IMR-90 (cell line): Measurements from ENCODE around the gene KLK14. TPM values are rescaled to one million over a fixed set of nuclear protein-coding genes. Genes with fewer than 3 reads are reported as not detected.

Experiments used
- ATAC-seq: fragments of 200-7000 bp; cut with Tn5 transposase; 2 replicates; pipeline ENCODE4 v1.9.1; 2020; ENCODE audit warnings: low read depth, mild to moderate bottlenecking, moderate library complexity
- BruUV-seq: library from RNA; stranded (reverse); fragments of 400-500 nt; replicated peaks from 2 replicates; lab custom pipeline; 2021; lab: Mats Ljungman, UMichigan
- CTCF ChIA-PET: fragments of 300-600 bp; formaldehyde crosslinking; extraction: SDS; loops from one replicate; lab custom pipeline; 2021; ENCODE audit warnings: antibody characterized with exemption; lab: Yijun Ruan, JAX
- POLR2A ChIA-PET: fragments of 300-600 bp; sonication (Branson Sonifier 250); formaldehyde crosslinking; loops from one replicate; lab custom pipeline; 2022; ENCODE audit warnings: antibody characterized with exemption; ENCODE audit not compliant: unreplicated experiment; lab: Charles Lee
- DNase-seq: peaks from one replicate; pipeline ENCODE4 v3.0.0; 2013
- H2AFZ ChIP-seq: replicated peaks from 2 replicates; pipeline ENCODE3; 2013; ENCODE audit warnings: low read length, mild to moderate bottlenecking; ENCODE audit not compliant: poor library complexity
- H2AK5ac ChIP-seq: 2 replicates; pipeline ENCODE4 v1.6.1; 2013; ENCODE audit warnings: low read depth, low read length, inconsistent platforms
- H2AK9ac ChIP-seq: replicated peaks from 2 replicates; pipeline ENCODE3; 2013; ENCODE audit warnings: mild to moderate bottlenecking, low read depth, low read length, moderate library complexity; ENCODE audit not compliant: poor library complexity
- H2BK120ac ChIP-seq: 2 replicates; pipeline ENCODE4 v1.6.1; 2013; ENCODE audit warnings: low read depth, low read length, inconsistent platforms
- H2BK15ac ChIP-seq: 3 replicates; pipeline ENCODE4 v1.6.1; 2013; ENCODE audit warnings: low read depth, low read length, inconsistent platforms
- H2BK20ac ChIP-seq: 2 replicates; pipeline ENCODE4 v1.6.1; 2013; ENCODE audit warnings: low read depth, mild to moderate bottlenecking, inconsistent platforms, low read length, moderate library complexity
- H2BK5ac ChIP-seq: 2 replicates; pipeline ENCODE4 v1.6.1; 2013; ENCODE audit warnings: mild to moderate bottlenecking, low read depth, low read length, inconsistent platforms; ENCODE audit not compliant: poor library complexity, severe bottlenecking
- H3K14ac ChIP-seq: replicated peaks from 2 replicates; pipeline ENCODE4 v1.6.1; 2013; ENCODE audit warnings: low read depth, low read length, inconsistent platforms
- H3K18ac ChIP-seq: 2 replicates; pipeline ENCODE4 v1.6.1; 2013; ENCODE audit warnings: low read depth, low read length, control low read depth
- H3K23ac ChIP-seq: 2 replicates; pipeline ENCODE4 v1.6.1; 2013; ENCODE audit warnings: low read depth, low read length, inconsistent platforms
- H3K27ac ChIP-seq: 2 replicates; pipeline ENCODE4 v1.5.1; 2013; ENCODE audit warnings: mild to moderate bottlenecking, control low read depth, low read length; ENCODE audit not compliant: insufficient read depth
- H3K27me3 ChIP-seq: 2 replicates; pipeline ENCODE4 v1.6.1; 2013; ENCODE audit warnings: low read length; ENCODE audit not compliant: control insufficient read depth, insufficient read depth
- H3K36me3 ChIP-seq: 2 replicates; pipeline ENCODE4 v1.6.1; 2013; ENCODE audit warnings: low read length, mixed read lengths; ENCODE audit not compliant: control insufficient read depth, insufficient read depth
- H3K4ac ChIP-seq: 2 replicates; pipeline ENCODE4 v1.6.1; 2013; ENCODE audit warnings: low read depth, low read length, inconsistent platforms
- H3K4me1 ChIP-seq: 2 replicates; pipeline ENCODE4 v1.6.1; 2013; ENCODE audit warnings: low read length, mixed read lengths; ENCODE audit not compliant: control insufficient read depth, insufficient read depth
- H3K4me2 ChIP-seq: 2 replicates; pipeline ENCODE4 v1.6.1; 2013; ENCODE audit warnings: low read depth, mild to moderate bottlenecking, control low read depth, low read length, moderate library complexity
- H3K4me3 ChIP-seq: 2 replicates; pipeline ENCODE4 v1.5.1; 2013; ENCODE audit warnings: low read depth, mild to moderate bottlenecking, control low read depth, low read length, moderate library complexity; ENCODE audit not compliant: insufficient read depth
- H3K56ac ChIP-seq: 2 replicates; pipeline ENCODE4 v1.6.1; 2013; ENCODE audit warnings: low read length, inconsistent platforms; ENCODE audit not compliant: insufficient read depth; ENCODE audit errors: extremely low read depth
- H3K79me1 ChIP-seq, 2 experiments: 2 replicates each; pipeline ENCODE4 v1.6.1; 2013; ENCODE audit warnings: low read length in 2 of 2, inconsistent platforms in 1 of 2, low read depth in 1 of 2
- H3K9ac ChIP-seq: 2 replicates; pipeline ENCODE4 v1.6.1; 2013; ENCODE audit warnings: low read depth, low read length, control low read depth
- H3K9me1 ChIP-seq: 2 replicates; pipeline ENCODE4 v1.6.1; 2013; ENCODE audit warnings: low read length, inconsistent platforms; ENCODE audit not compliant: insufficient read depth
- H3K9me3 ChIP-seq: 2 replicates; pipeline ENCODE4 v1.6.1; 2013; ENCODE audit warnings: low read length; ENCODE audit not compliant: control insufficient read depth, insufficient read depth
- H4K20me1 ChIP-seq: 2 replicates; pipeline ENCODE4 v1.6.1; 2013; ENCODE audit warnings: low read length, inconsistent platforms; ENCODE audit not compliant: insufficient read depth
- H4K5ac ChIP-seq: 2 replicates; pipeline ENCODE4 v1.6.1; 2013; ENCODE audit warnings: mild to moderate bottlenecking, low read depth, low read length, control low read depth
- H4K8ac ChIP-seq, 2 experiments: 2 replicates each; pipeline ENCODE4 v1.6.1; 2013; ENCODE audit warnings: low read depth in 2 of 2, low read length in 2 of 2, control low read depth in 1 of 2, inconsistent platforms in 1 of 2
- H4K91ac ChIP-seq: 2 replicates; pipeline ENCODE4 v1.6.1; 2013; ENCODE audit warnings: low read depth, low read length, inconsistent platforms; ENCODE audit not compliant: insufficient read depth
- BHLHE40 ChIP-seq: fragments of 150-350 bp; IDR thresholded peaks from 2 replicates; pipeline ENCODE4 v1.6.1; 2016; ENCODE audit warnings: mild to moderate bottlenecking, low read depth, low read length
- CEBPB ChIP-seq: IDR thresholded peaks from 2 replicates; pipeline ENCODE4 v1.6.1; 2012; ENCODE audit warnings: low read depth, low read length, improper control_type of control experiment
- CHD1 ChIP-seq: IDR thresholded peaks from 2 replicates; pipeline ENCODE4 v1.6.1; 2012; ENCODE audit warnings: low read depth, low read length, improper control_type of control experiment
- FOS ChIP-seq: fragments of 150-350 bp; IDR thresholded peaks from 2 replicates; pipeline ENCODE4 v1.6.1; 2016; ENCODE audit warnings: low read depth, low read length
- MAFK ChIP-seq: IDR thresholded peaks from 2 replicates; pipeline ENCODE4 v1.6.1; 2012; ENCODE audit warnings: low read depth, low read length, improper control_type of control experiment
- MXI1 ChIP-seq: IDR thresholded peaks from 2 replicates; pipeline ENCODE4 v1.6.1; 2012; ENCODE audit warnings: low read depth, mild to moderate bottlenecking, low read length, moderate library complexity, borderline replicate concordance
- NFE2L2 ChIP-seq: fragments of 150-350 bp; IDR thresholded peaks from 2 replicates; pipeline ENCODE4 v1.6.1; 2016; ENCODE audit warnings: low read depth, mild to moderate bottlenecking, low read length
- POLR2A ChIP-seq: IDR thresholded peaks from 2 replicates; pipeline ENCODE4 v1.6.1; 2012; ENCODE audit warnings: mild to moderate bottlenecking, low read depth, low read length
- RAD21 ChIP-seq: IDR thresholded peaks from 2 replicates; pipeline ENCODE4 v1.6.1; 2012; ENCODE audit warnings: low read length, improper control_type of control experiment
- RCOR1 ChIP-seq: IDR thresholded peaks from 2 replicates; pipeline ENCODE4 v1.6.1; 2012; ENCODE audit warnings: mild to moderate bottlenecking, low read length, improper control_type of control experiment; ENCODE audit not compliant: insufficient replicate concordance
- WGBS, 2 experiments: methylation state at CpG; one replicate each; pipeline versions ENCODE4 v1.1.5 to v1.1.7; 2013; ENCODE audit warnings: missing lambda C conversion rate in 2 of 2; ENCODE audit not compliant: insufficient read length in 1 of 2; ENCODE audit errors: extremely low coverage in 2 of 2; 5-methylcytosine and 5-hydroxymethylcytosine counted together
- dilution Hi-C: fragments of 300-500 bp; cut with HindIII; formaldehyde crosslinking; loops from one replicate; pipeline ENCODE4 v1.14.3; 2018; ENCODE audit warnings: low sequenced_read_pairs; ENCODE audit not compliant: unreplicated experiment
- in situ Hi-C: fragments of 300-500 bp; cut with MboI; formaldehyde crosslinking; loops from 3 replicates; pipeline ENCODE4 v1.14.3; 2019; ENCODE audit warnings: low sequenced_read_pairs, inconsistent platforms, mixed read lengths
- intact Hi-C: fragments of 100-400 bp; cut with micrococcal nuclease; formaldehyde crosslinking; loops from 2 replicates; pipeline ENCODE4 v1.10.0; 2022
- polyA plus RNA-seq, 3 experiments: library from polyadenylated mRNA; depleted of rRNA; stranded (reverse); fragments of >200 nt; gene quantifications; 2 replicates each; pipeline ENCODE4 v1.2.3, GENCODE V29; 2012; ENCODE audit warnings: low replicate concordance in 1 of 3
- total RNA-seq: library from RNA; depleted of rRNA; stranded (reverse); fragments of >200 nt; gene quantifications from 2 replicates; pipeline ENCODE4 v1.2.3, GENCODE V29; 2012
- TF ChIP-seq, protein P1 (sequence below): fragments of 150-350 bp; IDR thresholded peaks from 2 replicates; pipeline ENCODE4 v1.6.1; 2016; ENCODE audit warnings: low read depth, mild to moderate bottlenecking, low read length, moderate library complexity, borderline replicate concordance
- TF ChIP-seq, protein P2 (sequence below): conservative IDR thresholded peaks from 2 replicates; pipeline ENCODE4 v1.5.1; 2012; ENCODE audit warnings: mild to moderate bottlenecking, low read depth, low read length, improper control_type of control experiment
- TF ChIP-seq, protein P3 (sequence below): fragments of 150-350 bp; IDR thresholded peaks from 2 replicates; pipeline ENCODE4 v1.6.1; 2017; ENCODE audit warnings: mild to moderate bottlenecking, antibody characterized with exemption, low read length, low read depth

Gene KLK14
- total and polyA plus RNA-seq, 2 of the 4 experiments (the other 2 are of a cell fraction): not detected

DNA sequence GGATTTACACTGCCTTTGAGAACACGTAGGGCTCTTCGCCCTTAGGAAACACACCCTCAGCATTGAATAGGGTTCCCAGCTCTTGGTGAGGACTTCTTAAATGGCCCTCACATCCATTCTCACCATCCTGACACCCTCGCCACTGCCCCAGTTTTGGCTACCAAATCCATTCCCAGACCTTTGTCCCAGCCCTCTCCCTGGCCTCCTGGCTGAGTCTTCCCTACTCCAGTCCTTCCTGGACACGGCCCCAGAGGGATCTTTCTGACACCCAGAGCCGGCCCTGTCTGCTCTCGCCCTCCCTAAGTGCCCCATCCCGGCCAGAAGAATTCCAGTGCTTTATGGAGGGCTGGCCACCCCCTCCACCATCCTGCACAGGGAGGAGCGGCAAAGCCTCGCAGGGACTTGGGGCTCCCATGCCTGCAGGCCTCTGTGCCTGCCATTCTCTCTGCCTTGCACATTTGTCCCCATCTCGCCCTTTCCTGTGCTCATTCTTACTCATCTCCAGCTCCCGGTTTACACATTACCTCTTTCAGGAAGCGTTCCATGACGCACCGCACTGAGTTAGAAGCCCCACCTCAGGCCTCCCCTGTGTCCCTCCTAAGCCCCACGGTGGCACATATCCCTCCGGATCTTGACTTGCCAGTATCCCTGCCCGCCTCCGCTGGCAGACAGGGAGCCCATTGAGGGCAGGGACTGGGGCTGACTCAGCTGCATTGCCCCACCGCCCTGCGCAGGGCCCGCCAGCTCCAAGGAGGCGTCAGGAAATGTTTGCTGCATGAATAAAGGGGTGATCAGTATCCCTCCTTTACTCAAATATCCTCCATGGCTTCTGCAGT, 11.0 kb upstream of the KLK14 start (continued):
- TF ChIP-seq MAFK: no peak
- TF ChIP-seq BHLHE40: no peak

DNA sequence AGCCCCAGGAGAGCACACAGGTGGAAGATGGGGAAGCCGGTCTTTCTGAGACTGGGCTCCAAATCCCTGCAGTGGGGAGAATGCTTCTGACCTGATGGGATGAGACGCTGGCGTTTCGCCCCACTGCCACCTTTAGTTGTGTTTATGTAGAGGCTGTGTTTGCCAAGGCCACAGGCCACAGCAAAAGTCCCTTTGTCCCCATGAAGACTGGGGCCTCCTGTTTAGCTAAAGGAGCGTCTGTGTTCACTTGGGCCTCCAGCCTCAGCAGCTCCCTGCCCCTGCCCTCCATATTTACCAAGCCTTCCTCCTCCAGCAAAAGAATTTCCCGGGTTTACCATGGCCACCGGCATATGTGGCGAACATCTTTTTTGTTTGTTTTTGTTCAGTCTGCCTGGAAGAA, 10.4 kb upstream of the KLK14 start:
- no peak overlapping the region for H3K27ac ChIP-seq
- intact Hi-C loops (no loop called here), in situ Hi-C loops (no loop called here), dilution Hi-C loops (no loop called here)
- no peaks in the 10 kb centered on the region for H3K27me3 ChIP-seq
- no peak overlapping the region for H3K23ac ChIP-seq
- no peak overlapping the region for H3K4me3 ChIP-seq
- no peak overlapping the region for H3K14ac ChIP-seq
- CTCF ChIA-PET: no interaction called here
- no peak overlapping the region for H2BK15ac ChIP-seq
- peaks cover 3% of the 10 kb centered on the region; the same call in 1 of the 2 replicates for H3K4me1 ChIP-seq
- no TSS peak for BruUV-seq
- H2AFZ ChIP-seq: no peak overlapping the region
- peaks cover 4% of the 10 kb centered on the region for H3K36me3 ChIP-seq
- no peak overlapping the region for H3K4ac ChIP-seq
- H4K91ac ChIP-seq: no peak overlapping the region
- no peak overlapping the region for H2BK20ac ChIP-seq
- no peaks in the 10 kb centered on the region for H3K9me1 ChIP-seq
- DNase-seq: no peak
- H4K5ac ChIP-seq: no peak overlapping the region
- H3K9ac ChIP-seq: no peak overlapping the region
- no peak overlapping the region for H2BK5ac ChIP-seq
- ATAC-seq: peak; percentile 9; the same call in 1 of the 2 replicates
- no CpG with 5 or more reads among the region's 8 CpGs for WGBS, 2 experiments
- H4K8ac ChIP-seq: no peak overlapping the region
- no peak overlapping the region for H2AK5ac ChIP-seq
- peaks cover 0 to 10% of the 10 kb centered on the region in 2 experiments; a peak in 1 of 4 replicates for H3K79me1 ChIP-seq
- H3K56ac ChIP-seq: no peak overlapping the region
- H3K4me2 ChIP-seq: no peak overlapping the region
- peaks cover 8% of the 10 kb centered on the region for H4K20me1 ChIP-seq
- POLR2A ChIA-PET: no interaction called here
- no peaks in the 10 kb centered on the region for H3K9me3 ChIP-seq
- H2AK9ac ChIP-seq: no peak overlapping the region
- no peak overlapping the region for H2BK120ac ChIP-seq
- H3K18ac ChIP-seq: no peak overlapping the region
- TF ChIP-seq, protein P1, sequence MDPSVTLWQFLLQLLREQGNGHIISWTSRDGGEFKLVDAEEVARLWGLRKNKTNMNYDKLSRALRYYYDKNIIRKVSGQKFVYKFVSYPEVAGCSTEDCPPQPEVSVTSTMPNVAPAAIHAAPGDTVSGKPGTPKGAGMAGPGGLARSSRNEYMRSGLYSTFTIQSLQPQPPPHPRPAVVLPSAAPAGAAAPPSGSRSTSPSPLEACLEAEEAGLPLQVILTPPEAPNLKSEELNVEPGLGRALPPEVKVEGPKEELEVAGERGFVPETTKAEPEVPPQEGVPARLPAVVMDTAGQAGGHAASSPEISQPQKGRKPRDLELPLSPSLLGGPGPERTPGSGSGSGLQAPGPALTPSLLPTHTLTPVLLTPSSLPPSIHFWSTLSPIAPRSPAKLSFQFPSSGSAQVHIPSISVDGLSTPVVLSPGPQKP: no peak
- TF ChIP-seq CEBPB (no peak), FOS (no peak), MAFK (no peak), RAD21 (no peak), NFE2L2 (no peak), RCOR1 (no peak), MXI1 (no peak), CHD1 (no peak), POLR2A (no peak)
- TF ChIP-seq, protein P2, sequence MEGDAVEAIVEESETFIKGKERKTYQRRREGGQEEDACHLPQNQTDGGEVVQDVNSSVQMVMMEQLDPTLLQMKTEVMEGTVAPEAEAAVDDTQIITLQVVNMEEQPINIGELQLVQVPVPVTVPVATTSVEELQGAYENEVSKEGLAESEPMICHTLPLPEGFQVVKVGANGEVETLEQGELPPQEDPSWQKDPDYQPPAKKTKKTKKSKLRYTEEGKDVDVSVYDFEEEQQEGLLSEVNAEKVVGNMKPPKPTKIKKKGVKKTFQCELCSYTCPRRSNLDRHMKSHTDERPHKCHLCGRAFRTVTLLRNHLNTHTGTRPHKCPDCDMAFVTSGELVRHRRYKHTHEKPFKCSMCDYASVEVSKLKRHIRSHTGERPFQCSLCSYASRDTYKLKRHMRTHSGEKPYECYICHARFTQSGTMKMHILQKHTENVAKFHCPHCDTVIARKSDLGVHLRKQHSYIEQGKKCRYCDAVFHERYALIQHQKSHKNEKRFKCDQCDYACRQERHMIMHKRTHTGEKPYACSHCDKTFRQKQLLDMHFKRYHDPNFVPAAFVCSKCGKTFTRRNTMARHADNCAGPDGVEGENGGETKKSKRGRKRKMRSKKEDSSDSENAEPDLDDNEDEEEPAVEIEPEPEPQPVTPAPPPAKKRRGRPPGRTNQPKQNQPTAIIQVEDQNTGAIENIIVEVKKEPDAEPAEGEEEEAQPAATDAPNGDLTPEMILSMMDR: no peak
- TF ChIP-seq, protein P3, sequence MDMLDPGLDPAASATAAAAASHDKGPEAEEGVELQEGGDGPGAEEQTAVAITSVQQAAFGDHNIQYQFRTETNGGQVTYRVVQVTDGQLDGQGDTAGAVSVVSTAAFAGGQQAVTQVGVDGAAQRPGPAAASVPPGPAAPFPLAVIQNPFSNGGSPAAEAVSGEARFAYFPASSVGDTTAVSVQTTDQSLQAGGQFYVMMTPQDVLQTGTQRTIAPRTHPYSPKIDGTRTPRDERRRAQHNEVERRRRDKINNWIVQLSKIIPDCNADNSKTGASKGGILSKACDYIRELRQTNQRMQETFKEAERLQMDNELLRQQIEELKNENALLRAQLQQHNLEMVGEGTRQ: no peak
